HepG2 (cell line): ENCODE results near the gene SIK3. TPM values are rescaled to one million over a fixed set of nuclear protein-coding genes. Genes with fewer than 3 reads are reported as not detected.
A peak's percentile ranks its signal among the peaks of the same experiment; 100 is the strongest.

Experiments
- CAMTA2 ChIP-seq: sonication (generic); formaldehyde crosslinking; IDR thresholded peaks from 2 replicates; pipeline ENCODE4 v1.4.0; 2020; ENCODE audit warnings: mild to moderate bottlenecking, missing genetic modification reagents, borderline replicate concordance
- REST ChIP-seq, 2 experiments: IDR thresholded peaks; 2 replicates each; pipeline ENCODE4 v1.6.1; 2011 to 2012; ENCODE audit warnings: low read length in 2 of 2, borderline replicate concordance in 1 of 2, low read depth in 1 of 2, mild to moderate bottlenecking in 1 of 2, moderate library complexity in 1 of 2
- SKI ChIP-seq: fragments of 450-650 bp; IDR thresholded peaks from one replicate; pipeline ENCODE4 v1.6.1; 2018; ENCODE audit warnings: mild to moderate bottlenecking; ENCODE audit not compliant: partially characterized antibody
- ZHX1 ChIP-seq: sonication (generic); formaldehyde crosslinking; IDR thresholded peaks from 2 replicates; pipeline ENCODE4 v1.8.1; 2022; ENCODE audit warnings: low read depth, mild to moderate bottlenecking, missing genetic modification reagents
- ZNF326 ChIP-seq: sonication (generic); formaldehyde crosslinking; IDR thresholded peaks from 2 replicates; pipeline ENCODE4 v1.4.0; 2020; ENCODE audit warnings: missing genetic modification reagents, borderline replicate concordance
- ZNF333 ChIP-seq: sonication (generic); formaldehyde crosslinking; IDR thresholded peaks from 2 replicates; pipeline ENCODE4 v1.4.0; 2020; ENCODE audit warnings: mild to moderate bottlenecking, missing genetic modification reagents, borderline replicate concordance
- ZNF646 ChIP-seq: sonication (generic); formaldehyde crosslinking; IDR thresholded peaks from 2 replicates; pipeline ENCODE4 v1.9.0; 2021; ENCODE audit warnings: mild to moderate bottlenecking, missing genetic modification reagents
- ZNF691 ChIP-seq: sonication (generic); formaldehyde crosslinking; IDR thresholded peaks from 2 replicates; pipeline ENCODE4 v1.4.0; 2020; ENCODE audit warnings: missing genetic modification reagents, low read depth, mild to moderate bottlenecking, borderline replicate concordance
- polyA plus RNA-seq, 8 experiments: library from polyadenylated mRNA; depleted of rRNA in 3 of 8; stranded (reverse) in 7 of 8; unstranded in 1 of 8; fragments of >200 nt; fragmentation: Illumina TruSeq in 4 of 8; extraction: Trizol in 4 of 8; gene quantifications; 2 replicates each; pipeline versions ENCODE4 v1.2.1 to v1.2.3, GENCODE V29; 2011 to 2016; ENCODE audit warnings: low read depth in 4 of 8, missing spikeins in 1 of 8, mixed read lengths in 1 of 8; ENCODE audit not compliant: insufficient read depth in 1 of 8
- total RNA-seq, 5 experiments: library from RNA; depleted of rRNA; stranded (reverse); fragments of >200 nt; fragmentation: Illumina TruSeq; extraction: Trizol; gene quantifications; 2 replicates each; pipeline ENCODE4 v1.2.3, GENCODE V29; 2016; ENCODE audit warnings: low read depth in 1 of 5

The SIK3 gene
- total and polyA plus RNA-seq, 2 of the 13 experiments (the other 11 are each of a cell fraction or from before 2014, with no cell fraction given): 5.7 to 9.8 TPM

GRCh38 chr11:116837231-116838091 is 260.8 kb downstream of the SIK3 start, which contains the start of gene APOA1 (continued):
- TF ChIP-seq ZNF646 (CRISPR knock-in tag) (peak; percentile 74; the same call in 1 of the 2 replicates), ZNF691 (CRISPR knock-in tag) (peak; percentile 62; the same call in 1 of the 2 replicates), ZNF326 (CRISPR knock-in tag) (no peak), ZNF333 (peak; percentile 72; the same call in 1 of the 2 replicates), CAMTA2 (CRISPR knock-in tag) (no peak), REST (IDR thresholded peaks at IDR 0.05; ENCODE audit: borderline replicate concordance in 1 of 2, low read depth in 1 of 2, low read length in 2 of 2) (peak in 1 of 2 experiments; percentile 70; a peak in 2 of 4 replicates), SKI (peak; percentile 95), ZHX1 (CRISPR knock-in tag) (peak; percentile 58; the same call in 1 of the 2 replicates)
